NCI-H2227 (cell line): ENCODE measurements around the gene VGLL2.
A peak's percentile ranks its signal among the peaks of the same experiment; 100 is the strongest.
"Not testable (repeated sequence)": the region's sequence is repeated elsewhere in the genome, so short reads cannot be mapped to it uniquely, and the experiment has no call there.

ENCODE experiments used
- DNase-seq: peaks from one replicate; lab custom pipeline; 2025; ENCODE audit not compliant: unreplicated experiment; lab: John Stamatoyannopoulos, UW

Gene VGLL2

GRCh38 chr6:117265410-117266256, at the start of gene VGLL2:
TSS of gene VGLL2 (plus strand) at chr6:117265558. CDS start at chr6:117265764, 206 bp downstream.
- peak; percentile 39 for DNase-seq

GRCh38 chr6:117222861-117223260, 42.5 kb upstream of the VGLL2 start:
- no peak for DNase-seq

GRCh38 chr6:117226778-117227177, 38.6 kb upstream of the VGLL2 start:
- DNase-seq: no peak

- DNase-seq: no peak
These were observed 38.0 kb upstream of the VGLL2 start for GRCh38 chr6:117227245-117227962.

- DNase-seq: no peak
These were observed 37.2 kb upstream of the VGLL2 start for GRCh38 chr6:117228202-117228601.

GRCh38 chr6:117229870-117230269, 35.5 kb upstream of the VGLL2 start:
- DNase-seq: no peak

GRCh38 chr6:117231466-117231865, 33.9 kb upstream of the VGLL2 start:
- no peak for DNase-seq

- no peak for DNase-seq
These were observed 33.2 kb upstream of the VGLL2 start for GRCh38 chr6:117232196-117232595.

GRCh38 chr6:117233145-117233544, 32.2 kb upstream of the VGLL2 start:
- DNase-seq: peak; percentile 0

GRCh38 chr6:117237561-117237960, 27.8 kb upstream of the VGLL2 start:
- no peak for DNase-seq

- not testable (repeated sequence) for DNase-seq
These were observed 20.8 kb upstream of the VGLL2 start for GRCh38 chr6:117244571-117244970.

- DNase-seq: not testable (repeated sequence)
These were observed 20.4 kb upstream of the VGLL2 start for GRCh38 chr6:117244979-117245378.

GRCh38 chr6:117253785-117254184, 11.6 kb upstream of the VGLL2 start:
- no peak for DNase-seq

GRCh38 chr6:117262799-117263198, 2.6 kb upstream of the VGLL2 start:
- DNase-seq: no peak

- DNase-seq: no peak
These were observed 1.9 kb upstream of the VGLL2 start for GRCh38 chr6:117263353-117263927.

GRCh38 chr6:117264369-117264691, 1.0 kb upstream of the VGLL2 start:
- DNase-seq: no peak

GRCh38 chr6:117264692-117265409, 507 bp upstream of the VGLL2 start:
- DNase-seq: no peak

GRCh38 chr6:117266257-117267053, 1.1 kb downstream of the VGLL2 start:
- DNase-seq: no peak

GRCh38 chr6:117267054-117267347, 1.6 kb downstream of the VGLL2 start:
- DNase-seq: no peak

GRCh38 chr6:117267766-117268534, 2.6 kb downstream of the VGLL2 start:
- DNase-seq: no peak
